NCI-H82 (cell line): ENCODE data around the gene PHF2.
A peak's percentile ranks its signal among the peaks of the same experiment; 100 is the strongest.

Experiments used
- DNase-seq: peaks from one replicate; lab custom pipeline; 2025; lab: John Stamatoyannopoulos, UW

PHF2 gene

GRCh38 chr9:93678199-93679019 lies 102.0 kb downstream of the PHF2 start:
- DNase-seq: no peak

GRCh38 chr9:93679536-93680442 lies 103.4 kb downstream of the PHF2 start:
- no peak for DNase-seq

- DNase-seq: no peak
Observed at GRCh38 chr9:93680443-93681268, 104.3 kb downstream of the PHF2 start.

GRCh38 chr9:93681269-93682154 lies 105.1 kb downstream of the PHF2 start:
- DNase-seq: no peak

- DNase-seq: peak; percentile 74
Observed at GRCh38 chr9:93682155-93682968, 106.0 kb downstream of the PHF2 start.

- DNase-seq: no peak
Observed at GRCh38 chr9:93683331-93684134, 107.1 kb downstream of the PHF2 start.

DNA sequence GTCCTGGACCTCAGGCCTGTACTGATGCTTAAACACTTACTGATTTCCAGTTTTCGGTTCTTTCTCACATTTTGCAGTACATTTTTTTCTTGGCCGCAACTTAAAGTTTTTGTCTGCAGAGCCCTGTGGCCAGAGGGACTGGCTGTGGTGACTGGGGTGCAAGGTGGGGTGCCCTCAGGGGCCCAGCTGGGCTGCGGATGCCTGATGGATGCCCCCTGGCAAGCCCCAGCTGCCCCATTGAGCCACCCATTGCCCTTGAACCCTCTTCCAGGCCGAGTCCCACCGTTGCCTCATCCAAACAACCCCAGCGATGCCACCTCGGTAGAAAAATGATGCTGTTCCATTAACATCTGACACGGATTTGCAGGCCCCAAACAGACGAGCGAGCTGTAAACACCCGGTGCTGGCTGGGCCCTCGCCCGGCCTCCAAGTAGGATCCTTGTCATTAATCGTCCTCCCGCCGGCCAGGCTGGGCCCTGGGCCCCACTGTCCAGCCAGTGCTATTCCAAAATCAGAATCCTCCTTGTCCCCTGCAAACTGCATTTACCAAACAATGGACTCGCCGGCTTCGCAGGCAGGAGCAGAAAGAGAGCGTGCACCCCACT lies 107.9 kb downstream of the PHF2 start:
- no peak for DNase-seq

DNA sequence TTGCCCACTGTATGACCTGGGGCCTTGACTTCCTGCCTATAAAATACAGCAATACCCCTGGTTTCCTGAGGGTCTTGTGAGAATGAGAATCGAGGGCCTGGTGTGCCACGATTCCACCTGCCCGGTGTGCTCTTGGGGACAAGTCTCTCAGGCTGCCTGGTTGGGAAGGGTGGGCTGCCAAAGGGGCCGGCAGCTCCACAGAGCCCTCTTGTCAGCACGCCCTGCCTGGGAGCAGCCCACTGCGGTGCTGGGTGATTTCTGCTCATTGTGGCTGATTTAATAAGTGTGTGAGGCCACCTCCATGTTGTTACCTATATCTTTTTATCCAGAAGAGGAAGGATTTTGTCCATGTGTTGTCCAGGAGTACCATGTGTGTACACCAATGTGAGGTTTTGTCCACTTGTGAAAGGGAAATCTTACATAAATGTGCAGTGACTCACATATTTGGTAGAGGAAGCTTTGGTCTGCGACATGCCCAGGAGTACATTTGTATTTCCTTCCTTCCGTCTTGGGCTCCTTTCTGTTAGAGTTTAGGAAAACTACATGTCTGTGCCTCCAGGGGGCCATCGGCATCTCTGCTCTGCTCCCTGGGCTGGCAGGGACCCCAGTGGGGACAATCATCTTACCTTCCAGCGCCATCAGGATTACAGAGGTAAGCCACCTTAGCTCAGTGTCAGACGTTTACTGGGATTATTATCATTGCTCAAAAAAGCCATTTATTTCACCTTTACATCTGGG lies 108.6 kb downstream of the PHF2 start:
- DNase-seq: peak; percentile 49

GRCh38 chr9:93686127-93686879 lies 109.9 kb downstream of the PHF2 start:
- DNase-seq: no peak

DNA sequence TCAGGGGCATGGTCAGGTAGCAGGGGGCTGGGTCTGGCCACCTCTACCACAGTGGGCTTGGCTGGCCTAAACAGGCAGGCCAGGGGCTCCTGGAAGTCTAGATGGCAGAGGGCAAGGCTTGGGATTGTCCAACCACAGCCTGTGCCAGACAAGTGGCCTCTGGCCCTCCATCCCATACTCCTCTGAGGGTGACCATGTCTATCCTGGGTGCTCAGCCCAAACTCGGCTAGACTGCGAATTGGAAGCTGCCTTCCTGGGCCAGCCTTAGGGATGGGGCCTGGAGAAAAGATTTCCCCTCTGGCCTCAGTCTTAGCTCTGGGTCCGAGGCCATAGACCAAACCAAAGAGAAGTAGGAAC lies 110.5 kb downstream of the PHF2 start:
- DNase-seq: no peak

DNA sequence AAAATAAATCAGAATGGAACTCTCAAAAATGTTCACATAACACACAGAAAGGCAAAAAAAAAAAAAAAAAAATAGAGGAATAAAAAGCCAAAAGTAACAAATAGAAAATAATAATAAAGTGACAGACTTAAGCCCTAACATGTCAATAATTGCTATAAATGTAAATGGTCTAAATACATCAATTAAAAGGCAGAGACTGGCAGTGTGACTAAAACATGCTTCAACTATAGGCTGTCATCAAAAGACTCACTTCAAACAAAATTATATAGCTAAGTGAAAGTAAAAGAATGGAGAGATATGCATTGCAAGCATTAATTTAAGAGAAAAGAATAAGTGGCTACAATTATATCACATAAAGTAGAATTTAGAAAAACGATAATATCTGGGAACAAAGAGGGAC lies 114.2 kb downstream of the PHF2 start:
- DNase-seq: no peak

GRCh38 chr9:93693129-93693528 lies 116.7 kb downstream of the PHF2 start:
- DNase-seq: no peak

- DNase-seq: no peak
Observed at GRCh38 chr9:93697352-93698139, 121.2 kb downstream of the PHF2 start.

- DNase-seq: no peak
Observed at GRCh38 chr9:93698140-93698908, 121.9 kb downstream of the PHF2 start.

- DNase-seq: no peak
Observed at GRCh38 chr9:93699650-93700049, 123.3 kb downstream of the PHF2 start.
